B cell (primary cell): ENCODE measurements around the gene PIP4K2A.

Experiments used
- EZH2 ChIP-seq: IDR thresholded peaks from 2 replicates; pipeline ENCODE4 v1.6.1; 2012; ENCODE audit warnings: borderline replicate concordance, low read depth, mild to moderate bottlenecking, moderate library complexity, low read length; ENCODE audit not compliant: insufficient read depth, poor library complexity, severe bottlenecking
- TF ChIP-seq, protein P1 (sequence below): fragments of 200-600 bp; IDR thresholded peaks from one replicate; pipeline ENCODE4 v1.8.0; 2022; ENCODE audit warnings: antibody characterized with exemption, mild to moderate bottlenecking

GRCh38 chr10:22489467-22489866, 224.9 kb downstream of the PIP4K2A start:
- TF ChIP-seq, protein P1, sequence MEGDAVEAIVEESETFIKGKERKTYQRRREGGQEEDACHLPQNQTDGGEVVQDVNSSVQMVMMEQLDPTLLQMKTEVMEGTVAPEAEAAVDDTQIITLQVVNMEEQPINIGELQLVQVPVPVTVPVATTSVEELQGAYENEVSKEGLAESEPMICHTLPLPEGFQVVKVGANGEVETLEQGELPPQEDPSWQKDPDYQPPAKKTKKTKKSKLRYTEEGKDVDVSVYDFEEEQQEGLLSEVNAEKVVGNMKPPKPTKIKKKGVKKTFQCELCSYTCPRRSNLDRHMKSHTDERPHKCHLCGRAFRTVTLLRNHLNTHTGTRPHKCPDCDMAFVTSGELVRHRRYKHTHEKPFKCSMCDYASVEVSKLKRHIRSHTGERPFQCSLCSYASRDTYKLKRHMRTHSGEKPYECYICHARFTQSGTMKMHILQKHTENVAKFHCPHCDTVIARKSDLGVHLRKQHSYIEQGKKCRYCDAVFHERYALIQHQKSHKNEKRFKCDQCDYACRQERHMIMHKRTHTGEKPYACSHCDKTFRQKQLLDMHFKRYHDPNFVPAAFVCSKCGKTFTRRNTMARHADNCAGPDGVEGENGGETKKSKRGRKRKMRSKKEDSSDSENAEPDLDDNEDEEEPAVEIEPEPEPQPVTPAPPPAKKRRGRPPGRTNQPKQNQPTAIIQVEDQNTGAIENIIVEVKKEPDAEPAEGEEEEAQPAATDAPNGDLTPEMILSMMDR: no peak
- no peak for TF ChIP-seq EZH2
